Measurements from ENCODE around the gene SPECC1L. TPM values are rescaled to one million over a fixed set of nuclear protein-coding genes. Genes with fewer than 3 reads are reported as not detected.
"Not testable (repeated sequence)": the region's sequence is repeated elsewhere in the genome, so short reads cannot be mapped to it uniquely, and the experiment has no call there.

The SPECC1L gene
- total and polyA plus RNA-seq, 2 experiments from 2014 or later: 21.1 to 34.0 TPM

- DNase-seq: no peak
- in situ Hi-C loops (cut with MboI): no loop called here
- H3K4me2 ChIP-seq (ENCODE audit: unreplicated experiment): no peak overlapping the region
- no peaks in the 10 kb centered on the region for H3K27me3 ChIP-seq (replicated peaks; ENCODE audit: insufficient read depth)
- 96 to 98% methylated on average over 2 of the region's 2 CpGs for WGBS, 2 experiments (ENCODE audit: low coverage in 1 of 2, low lambda C conversion rate in 2 of 2, missing lambda C conversion rate in 2 of 2)
- no peak overlapping the region for H3K4me3 ChIP-seq
- H3K4me1 ChIP-seq (ENCODE audit: insufficient read depth): peaks cover 10% of the 10 kb centered on the region
- TF ChIP-seq EZH2 (IDR thresholded peaks at IDR 0.05; ENCODE audit: insufficient read depth, poor library complexity, severe bottlenecking) (no peak), EZH2phosphoT487 (IDR thresholded peaks at IDR 0.05; ENCODE audit: insufficient read depth, low read depth) (no peak)
- H3K36me3 ChIP-seq (ENCODE audit: low read depth): no peaks in the 10 kb centered on the region
- no peak overlapping the region for H3K9ac ChIP-seq
- H3K9me3 ChIP-seq (ENCODE audit: low read depth): no peaks in the 10 kb centered on the region
- 0 out of 2 replicates have a peak, but pooled peaks cover 5% of the 10 kb centered on the region for H4K20me1 ChIP-seq (ENCODE audit: insufficient read depth)
- H3F3A ChIP-seq (ENCODE audit: insufficient read depth): no peaks in the 10 kb centered on the region
- H3K9me2 ChIP-seq (ENCODE audit: insufficient read depth): no peaks in the 10 kb centered on the region
- no peak overlapping the region for H2AFZ ChIP-seq
- no peak overlapping the region for H3K27ac ChIP-seq
- H3K79me2 ChIP-seq (ENCODE audit: insufficient read depth): peaks cover 97% of the 10 kb centered on the region
Measured at GRCh38 chr22:24282401-24282800, 11.8 kb downstream of the SPECC1L start.

DNA sequence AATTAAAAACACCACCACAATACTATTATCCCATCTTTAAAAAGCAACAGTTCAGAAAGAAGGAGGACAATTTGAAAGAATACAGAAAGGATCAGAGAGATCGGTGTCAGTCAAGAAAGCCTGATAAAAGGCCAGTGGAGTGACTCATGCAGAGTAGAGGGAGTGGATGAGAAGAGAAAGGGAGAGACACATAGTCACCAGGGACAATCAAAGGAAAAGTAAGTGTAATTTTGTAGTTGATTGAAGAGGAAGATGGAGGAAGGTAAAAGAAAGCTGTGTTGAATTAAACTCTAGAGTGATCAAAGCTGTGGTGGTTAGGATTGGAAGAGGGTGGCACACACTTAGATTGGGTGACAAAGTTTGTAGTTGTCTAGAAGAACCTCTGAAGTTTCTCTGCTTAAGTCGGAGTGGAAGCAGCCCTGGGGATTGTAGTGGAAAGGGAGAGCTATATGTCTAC lies 14.1 kb downstream of the SPECC1L start:
- no peaks in the 10 kb centered on the region for H3K27me3 ChIP-seq (replicated peaks; ENCODE audit: insufficient read depth)
- H3K4me1 ChIP-seq (ENCODE audit: insufficient read depth): peaks cover 28% of the 10 kb centered on the region
- TF ChIP-seq EZH2phosphoT487 (IDR thresholded peaks at IDR 0.05; ENCODE audit: insufficient read depth, low read depth): no peak
- peaks cover 84% of the 10 kb centered on the region for H3K79me2 ChIP-seq (ENCODE audit: insufficient read depth)
- peak overlapping the region; percentile 3 for H3K4me2 ChIP-seq (ENCODE audit: unreplicated experiment)
- 0 out of 2 replicates have a peak, but pooled peaks cover 5% of the 10 kb centered on the region for H4K20me1 ChIP-seq (ENCODE audit: insufficient read depth)
- H3K27ac ChIP-seq: 0 out of 2 replicates have a peak overlapping the region, but pooled peaks have one; percentile 1
- DNase-seq: peak; percentile 56
- in situ Hi-C loops (cut with MboI): no loop called here
- 37 to 38% methylated on average over 2 of the region's 2 CpGs for WGBS, 2 experiments (ENCODE audit: low coverage in 1 of 2, low lambda C conversion rate in 2 of 2, missing lambda C conversion rate in 2 of 2)
- H3K4me3 ChIP-seq: no peak overlapping the region
- H3K9me2 ChIP-seq (ENCODE audit: insufficient read depth): no peaks in the 10 kb centered on the region
- H3K36me3 ChIP-seq (ENCODE audit: low read depth): no peaks in the 10 kb centered on the region
- no peak overlapping the region for H2AFZ ChIP-seq
- H3K9me3 ChIP-seq (ENCODE audit: low read depth): no peaks in the 10 kb centered on the region
- H3K9ac ChIP-seq: no peak overlapping the region
- H3F3A ChIP-seq (ENCODE audit: insufficient read depth): peaks cover 20% of the 10 kb centered on the region

DNA sequence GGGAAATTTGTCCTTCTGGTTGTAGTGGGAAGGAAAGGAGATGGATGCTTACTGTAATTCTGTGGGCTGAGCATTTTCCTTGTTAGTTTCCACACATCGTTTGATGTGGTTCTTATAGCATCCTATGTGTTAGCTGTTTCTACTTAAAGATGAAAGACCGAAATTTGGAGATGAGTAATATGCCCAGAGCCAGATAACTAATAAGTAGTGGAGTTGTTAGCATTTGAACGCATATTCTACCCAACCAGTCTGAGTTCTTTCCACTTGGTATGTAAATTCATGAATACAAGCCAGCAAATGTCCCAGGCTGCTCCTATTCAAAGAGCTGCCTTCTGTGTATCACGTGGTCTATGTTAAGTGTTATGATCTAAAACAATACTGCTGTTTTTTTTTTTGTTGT lies 14.6 kb downstream of the SPECC1L start:
- Histone ChIP-seq H4K20me1 (ENCODE audit: insufficient read depth) (0 out of 2 replicates have a peak, but pooled peaks cover 5% of the 10 kb centered on the region), H3K36me3 (ENCODE audit: low read depth) (no peaks in the 10 kb centered on the region), H3K4me1 (ENCODE audit: insufficient read depth) (peaks cover 32% of the 10 kb centered on the region), H3K9ac (no peak overlapping the region), H3K4me3 (no peak overlapping the region), H3F3A (ENCODE audit: insufficient read depth) (peaks cover 24% of the 10 kb centered on the region), H3K27me3 (replicated peaks; ENCODE audit: insufficient read depth) (no peaks in the 10 kb centered on the region), H3K27ac (0 out of 2 replicates have a peak overlapping the region, but pooled peaks have one; percentile 1), H2AFZ (no peak overlapping the region), H3K9me3 (ENCODE audit: low read depth) (no peaks in the 10 kb centered on the region), H3K9me2 (ENCODE audit: insufficient read depth) (no peaks in the 10 kb centered on the region), H3K79me2 (ENCODE audit: insufficient read depth) (peaks cover 85% of the 10 kb centered on the region), H3K4me2 (ENCODE audit: unreplicated experiment) (no peak overlapping the region)
- in situ Hi-C loops (cut with MboI): no loop called here
- no peak for DNase-seq
- 86 to 88% methylated on average over 4 of the region's 4 CpGs for WGBS, 2 experiments (ENCODE audit: low coverage in 1 of 2, low lambda C conversion rate in 2 of 2, missing lambda C conversion rate in 2 of 2)
- TF ChIP-seq EZH2phosphoT487 (IDR thresholded peaks at IDR 0.05; ENCODE audit: insufficient read depth, low read depth) (no peak), EZH2 (IDR thresholded peaks at IDR 0.05; ENCODE audit: insufficient read depth, poor library complexity, severe bottlenecking) (no peak)

DNA sequence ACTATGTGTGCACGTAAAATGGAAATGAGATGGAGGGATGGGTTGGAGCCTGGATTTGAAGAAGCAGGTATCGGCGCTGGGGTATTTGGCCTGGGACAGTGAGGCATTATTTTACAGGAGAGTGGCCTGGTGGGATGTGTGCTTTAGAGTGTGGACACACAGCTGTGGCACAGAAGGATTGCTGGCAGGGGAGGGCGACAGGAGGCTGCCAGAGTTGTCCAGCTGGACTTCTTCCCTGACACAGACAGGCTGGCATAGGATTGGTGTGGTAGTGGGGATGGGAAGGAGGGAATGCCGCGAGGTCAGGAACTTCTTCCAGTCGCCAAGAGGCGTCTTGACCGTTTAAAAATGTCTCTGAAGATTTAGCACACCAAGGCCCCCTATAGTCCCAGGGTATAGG lies 16.6 kb downstream of the SPECC1L start:
- H3K4me1 ChIP-seq (ENCODE audit: insufficient read depth): peaks cover 52% of the 10 kb centered on the region
- H3K79me2 ChIP-seq (ENCODE audit: insufficient read depth): peaks cover 86% of the 10 kb centered on the region

DNA sequence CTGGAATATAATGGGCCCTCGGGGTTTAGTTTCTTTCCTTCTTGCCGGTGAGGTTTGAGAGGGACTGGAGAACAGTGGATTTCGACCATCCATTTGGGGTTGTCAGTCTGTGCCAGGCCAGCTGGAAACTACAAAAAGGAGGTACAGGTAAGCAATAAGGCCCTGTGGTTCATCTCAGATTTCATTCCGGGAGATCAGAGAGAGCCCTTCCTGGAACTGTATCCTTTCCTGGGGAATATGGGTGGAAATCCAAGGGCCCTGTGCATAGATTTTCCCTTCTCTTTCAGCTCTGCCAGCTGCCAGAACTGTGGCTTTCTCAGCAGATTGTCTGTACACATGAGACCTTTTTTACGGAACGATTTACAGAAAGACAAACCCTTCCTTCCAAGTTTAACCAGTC lies 17.2 kb downstream of the SPECC1L start:
- 88 to 93% methylated on average over 6 of the region's 6 CpGs for WGBS, 2 experiments (ENCODE audit: low coverage in 1 of 2, low lambda C conversion rate in 2 of 2, missing lambda C conversion rate in 2 of 2)
- H3K9ac ChIP-seq; H3K27ac ChIP-seq; H4K20me1 ChIP-seq (ENCODE audit: insufficient read depth); H3K9me2 ChIP-seq (ENCODE audit: insufficient read depth); H3K27me3 ChIP-seq (replicated peaks; ENCODE audit: insufficient read depth); H3K9me3 ChIP-seq (ENCODE audit: low read depth); H3K4me3 ChIP-seq; H2AFZ ChIP-seq; in situ Hi-C loops (cut with MboI); H3K36me3 ChIP-seq (ENCODE audit: low read depth); H3K4me2 ChIP-seq (ENCODE audit: unreplicated experiment); DNase-seq: not testable (repeated sequence)
- peaks cover 86% of the 10 kb centered on the region for H3K79me2 ChIP-seq (ENCODE audit: insufficient read depth)
- H3F3A ChIP-seq (ENCODE audit: insufficient read depth): peaks cover 46% of the 10 kb centered on the region
- H3K4me1 ChIP-seq (ENCODE audit: insufficient read depth): peaks cover 52% of the 10 kb centered on the region

More for the DNA sequence above, 16.6 kb downstream of the SPECC1L start:
- peaks cover 44% of the 10 kb centered on the region for H3F3A ChIP-seq (ENCODE audit: insufficient read depth)
- DNase-seq; H3K27me3 ChIP-seq (replicated peaks; ENCODE audit: insufficient read depth); H3K9me3 ChIP-seq (ENCODE audit: low read depth); H3K9me2 ChIP-seq (ENCODE audit: insufficient read depth); H3K4me2 ChIP-seq (ENCODE audit: unreplicated experiment); H4K20me1 ChIP-seq (ENCODE audit: insufficient read depth); in situ Hi-C loops (cut with MboI); H3K9ac ChIP-seq; H2AFZ ChIP-seq; H3K4me3 ChIP-seq; H3K36me3 ChIP-seq (ENCODE audit: low read depth); H3K27ac ChIP-seq: not testable (repeated sequence)
- 82 to 100% methylated on average over 3 to 9 of the region's 9 CpGs for WGBS, 2 experiments (ENCODE audit: low coverage in 1 of 2, low lambda C conversion rate in 2 of 2, missing lambda C conversion rate in 2 of 2)

Measured in GM23248 (cell line).